Smooth muscle cell (in vitro differentiated cells): ENCODE results near the gene XG. TPM values are rescaled to one million over a fixed set of nuclear protein-coding genes. Genes with fewer than 3 reads are reported as not detected.

Experiments used
- DNase-seq: peaks from one replicate; lab custom pipeline; 2025; ENCODE audit not compliant: unreplicated experiment; lab: John Stamatoyannopoulos, UW
- H2AFZ ChIP-seq: fragments of 200-600 bp; sonication (generic); 2 replicates; pipeline ENCODE4 v1.6.0; 2016; ENCODE audit warnings: antibody characterized with exemption, low read depth, mild to moderate bottlenecking
- H3F3A ChIP-seq: fragments of 200-600 bp; sonication (generic); 2 replicates; pipeline ENCODE4 v1.6.0; 2017; ENCODE audit warnings: antibody characterized with exemption, low read depth
- H3K27ac ChIP-seq: fragments of 200-600 bp; sonication (generic); 2 replicates; pipeline ENCODE4 v1.5.1; 2016; ENCODE audit warnings: low read depth, mild to moderate bottlenecking
- H3K27me3 ChIP-seq: fragments of 200-600 bp; sonication (generic); 2 replicates; pipeline ENCODE4 v1.6.1; 2016; ENCODE audit warnings: low read depth, mild to moderate bottlenecking
- H3K36me3 ChIP-seq: fragments of 200-600 bp; sonication (generic); 2 replicates; pipeline ENCODE4 v1.5.1; 2016; ENCODE audit warnings: low read depth
- H3K4me1 ChIP-seq: fragments of 200-600 bp; sonication (generic); 2 replicates; pipeline ENCODE4 v1.5.1; 2016; ENCODE audit warnings: low read depth
- H3K4me2 ChIP-seq: fragments of 200-600 bp; sonication (generic); 2 replicates; pipeline ENCODE4 v1.6.0; 2016; ENCODE audit warnings: mild to moderate bottlenecking
- H3K4me3 ChIP-seq: fragments of 200-600 bp; sonication (generic); 2 replicates; pipeline ENCODE4 v1.5.1; 2016; ENCODE audit warnings: mild to moderate bottlenecking
- H3K79me2 ChIP-seq: fragments of 200-600 bp; sonication (generic); 2 replicates; pipeline ENCODE4 v1.6.0; 2016; ENCODE audit warnings: low read depth, mild to moderate bottlenecking
- H3K9ac ChIP-seq: fragments of 200-600 bp; sonication (generic); 2 replicates; pipeline ENCODE4 v1.6.0; 2016; ENCODE audit warnings: low read depth
- H3K9me3 ChIP-seq: fragments of 200-600 bp; sonication (generic); replicated peaks from 2 replicates; pipeline ENCODE4 v1.5.1; 2016; ENCODE audit warnings: low read depth
- H4K20me1 ChIP-seq: fragments of 200-600 bp; sonication (generic); 2 replicates; pipeline ENCODE4 v1.6.0; 2016; ENCODE audit warnings: low read depth
- WGBS: methylation state at CpG from one replicate; pipeline ENCODE4 v1.1.7; 2016; ENCODE audit warnings: low lambda C conversion rate; 5-methylcytosine and 5-hydroxymethylcytosine counted together
- polyA plus RNA-seq: library from polyadenylated mRNA; unstranded; fragments of >200 nt; fragmentation: Nextera tagmentation; extraction: Ambion mirVana; gene quantifications from 2 replicates; pipeline ENCODE4 v1.2.1, GENCODE V29; 2016
- total RNA-seq: library from RNA; depleted of rRNA; stranded (reverse); fragments of >200 nt; gene quantifications from 2 replicates; pipeline ENCODE4 v1.2.3, GENCODE V29; 2014
- TF ChIP-seq, protein P1 (sequence below): fragments of 200-600 bp; sonication (generic); IDR thresholded peaks from 2 replicates; pipeline ENCODE4 v1.5.1; 2017; ENCODE audit warnings: borderline replicate concordance, mild to moderate bottlenecking, antibody characterized with exemption; ENCODE audit not compliant: insufficient read depth, poor library complexity, severe bottlenecking

Gene XG
- total and polyA plus RNA-seq, 2 experiments from 2014 or later: 1.1 to 1.3 TPM

DNA sequence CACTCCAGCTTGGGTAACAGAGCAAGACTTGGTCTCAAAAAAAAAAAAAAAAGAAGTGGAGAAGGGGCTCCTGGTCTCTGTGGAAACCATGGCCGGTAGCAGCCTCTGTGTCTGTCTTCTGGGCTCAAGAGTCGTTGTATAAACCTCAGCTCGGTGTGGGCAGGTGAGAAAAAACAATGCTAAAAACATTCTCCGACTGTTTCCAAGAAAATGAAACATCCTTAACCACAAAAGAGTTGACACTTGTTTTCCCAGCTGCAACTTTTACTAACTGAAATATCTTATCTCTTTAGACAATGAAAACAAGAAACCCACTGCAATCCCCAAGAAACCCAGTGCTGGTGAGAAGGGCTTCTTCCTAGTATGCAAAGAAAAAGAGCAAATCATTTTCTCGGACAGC is 34.5 kb upstream of the XG start:
- Histone ChIP-seq H3K79me2 (peaks cover 73% of the 10 kb centered on the region), H3K9ac (no peak overlapping the region), H3K36me3 (peaks cover 34% of the 10 kb centered on the region), H3K27me3 (no peaks in the 10 kb centered on the region), H3K4me2 (no peak overlapping the region), H3K4me1 (no peaks in the 10 kb centered on the region), H4K20me1 (peaks cover 27% of the 10 kb centered on the region), H2AFZ (no peak overlapping the region), H3K27ac (peak overlapping the region; percentile 38), H3K9me3 (no peaks in the 10 kb centered on the region), H3F3A (peaks cover 11% of the 10 kb centered on the region), H3K4me3 (no peak overlapping the region)
- DNase-seq: no peak
- WGBS: 57% methylated on average over 5 of the region's 5 CpGs
- TF ChIP-seq, protein P1, sequence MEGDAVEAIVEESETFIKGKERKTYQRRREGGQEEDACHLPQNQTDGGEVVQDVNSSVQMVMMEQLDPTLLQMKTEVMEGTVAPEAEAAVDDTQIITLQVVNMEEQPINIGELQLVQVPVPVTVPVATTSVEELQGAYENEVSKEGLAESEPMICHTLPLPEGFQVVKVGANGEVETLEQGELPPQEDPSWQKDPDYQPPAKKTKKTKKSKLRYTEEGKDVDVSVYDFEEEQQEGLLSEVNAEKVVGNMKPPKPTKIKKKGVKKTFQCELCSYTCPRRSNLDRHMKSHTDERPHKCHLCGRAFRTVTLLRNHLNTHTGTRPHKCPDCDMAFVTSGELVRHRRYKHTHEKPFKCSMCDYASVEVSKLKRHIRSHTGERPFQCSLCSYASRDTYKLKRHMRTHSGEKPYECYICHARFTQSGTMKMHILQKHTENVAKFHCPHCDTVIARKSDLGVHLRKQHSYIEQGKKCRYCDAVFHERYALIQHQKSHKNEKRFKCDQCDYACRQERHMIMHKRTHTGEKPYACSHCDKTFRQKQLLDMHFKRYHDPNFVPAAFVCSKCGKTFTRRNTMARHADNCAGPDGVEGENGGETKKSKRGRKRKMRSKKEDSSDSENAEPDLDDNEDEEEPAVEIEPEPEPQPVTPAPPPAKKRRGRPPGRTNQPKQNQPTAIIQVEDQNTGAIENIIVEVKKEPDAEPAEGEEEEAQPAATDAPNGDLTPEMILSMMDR: no peak

DNA sequence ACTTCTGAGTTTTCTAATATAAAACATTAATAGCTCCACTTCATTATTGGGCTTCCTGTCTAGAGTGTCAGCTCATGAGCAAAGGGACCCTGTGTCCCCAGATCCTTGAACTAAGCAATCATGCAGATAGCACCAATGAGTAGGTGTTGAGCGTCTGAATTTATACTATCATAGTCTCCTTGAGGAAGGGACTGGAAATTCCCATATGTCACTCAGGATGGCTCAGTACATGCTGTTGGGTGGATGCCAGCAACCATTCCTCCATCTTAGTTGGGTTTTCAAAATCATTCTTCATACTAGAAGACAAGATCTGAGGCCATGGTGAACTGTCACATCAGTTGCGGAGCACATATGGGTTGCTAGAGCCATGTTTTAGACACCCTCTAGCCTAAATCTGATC is 33.0 kb upstream of the XG start:
- Histone ChIP-seq H3K36me3 (peaks cover 41% of the 10 kb centered on the region), H3K79me2 (peaks cover 59% of the 10 kb centered on the region)

DNA sequence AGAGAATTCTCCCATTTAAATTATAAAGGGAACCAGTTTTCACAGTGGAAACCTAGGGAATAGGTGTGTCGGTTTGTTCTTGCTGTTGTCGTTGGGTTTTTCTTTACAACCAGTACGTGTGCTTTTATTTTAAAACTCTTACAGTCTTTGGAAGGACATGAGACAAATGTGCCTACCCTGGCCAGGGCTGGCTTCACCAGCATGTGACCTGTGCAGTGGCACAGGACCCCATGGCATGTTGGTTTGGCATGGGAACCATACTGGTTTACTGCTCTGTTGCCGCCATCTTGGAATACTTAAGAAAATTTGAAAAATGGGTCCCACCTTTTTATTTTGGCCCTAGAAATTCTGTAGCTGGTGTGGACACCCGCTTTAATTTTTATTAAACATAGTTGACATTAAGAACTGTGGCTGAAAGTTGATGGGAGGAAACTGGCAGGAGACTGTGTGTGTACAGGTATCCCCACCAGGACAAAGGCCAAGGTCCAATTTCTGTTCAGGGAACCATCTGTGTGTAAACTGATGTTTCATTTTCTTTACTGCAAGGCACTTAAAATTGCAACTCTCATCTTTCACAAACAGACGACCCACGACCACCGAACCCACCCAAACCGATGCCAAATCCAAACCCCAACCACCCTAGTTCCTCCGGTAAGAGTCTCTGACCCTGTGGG is 31.9 kb upstream of the XG start:
- Histone ChIP-seq H3K79me2 (peaks cover 51% of the 10 kb centered on the region), H2AFZ (no peak overlapping the region), H3K27ac (no peak overlapping the region), H3K4me2 (no peak overlapping the region), H3K4me1 (no peaks in the 10 kb centered on the region), H4K20me1 (peaks cover 8% of the 10 kb centered on the region), H3K4me3 (no peak overlapping the region), H3F3A (peaks cover 6% of the 10 kb centered on the region), H3K36me3 (peaks cover 46% of the 10 kb centered on the region), H3K9ac (no peak overlapping the region), H3K9me3 (no peaks in the 10 kb centered on the region), H3K27me3 (no peaks in the 10 kb centered on the region)
- TF ChIP-seq, protein P1: no peak
- WGBS: 97% methylated on average over 10 of the region's 10 CpGs
- DNase-seq: no peak

More for the DNA sequence above, 33.0 kb upstream of the XG start:
- DNase-seq: no peak
- Histone ChIP-seq H4K20me1 (peaks cover 18% of the 10 kb centered on the region), H3K4me2 (no peak overlapping the region), H3K9ac (no peak overlapping the region), H3K9me3 (no peaks in the 10 kb centered on the region), H3K27ac (no peak overlapping the region), H2AFZ (no peak overlapping the region), H3K4me1 (no peaks in the 10 kb centered on the region), H3F3A (peaks cover 6% of the 10 kb centered on the region), H3K27me3 (no peaks in the 10 kb centered on the region), H3K4me3 (no peak overlapping the region)
- 90% methylated on average over 2 of the region's 2 CpGs for WGBS
- TF ChIP-seq, protein P1: no peak
